ENCODE data around the gene CDK1. TPM values are rescaled to one million over a fixed set of nuclear protein-coding genes. Genes with fewer than 3 reads are reported as not detected.

Gene CDK1
- total and polyA plus RNA-seq, 9 donors, result 0.91 to 5.0 (median 3.6) TPM

DNA sequence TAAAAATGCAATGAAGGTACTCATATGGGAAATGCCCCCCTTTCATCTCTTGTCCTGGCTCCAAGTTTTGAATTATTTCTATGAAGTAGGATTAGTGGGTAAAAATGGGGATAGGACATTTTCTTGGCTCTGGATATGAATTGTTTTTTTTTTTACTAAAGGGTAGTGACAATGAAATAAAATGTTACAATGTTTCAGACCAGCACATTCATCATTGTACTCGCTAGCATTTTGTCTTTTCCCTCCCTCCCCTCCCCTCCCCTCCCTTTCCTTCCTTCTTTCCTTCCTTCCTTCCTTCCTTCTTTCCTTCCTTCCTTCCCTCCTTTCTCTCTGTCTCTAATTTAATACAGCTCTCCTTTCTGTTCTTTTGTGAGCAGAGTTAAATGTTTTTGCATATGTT, 64.4 kb downstream of the CDK1 start:
- no peaks in the 10 kb centered on the region for H3K4me1 ChIP-seq (ENCODE audit: insufficient read depth)
- H3K36me3 ChIP-seq, result no peaks in the 10 kb centered on the region
- DNase-seq, result no peak
- no peak for TF ChIP-seq EP300 (IDR thresholded peaks at IDR 0.05)
- no peak for TF ChIP-seq POLR2A (IDR thresholded peaks at IDR 0.05)
- no peak for TF ChIP-seq CTCF (IDR thresholded peaks at IDR 0.05)
- H3K27me3 ChIP-seq, result no peaks in the 10 kb centered on the region
- intact Hi-C loops (cut with DNase I), result no loop called here
- no peak overlapping the region for H3K27ac ChIP-seq
- H3K4me3 ChIP-seq, result no peak overlapping the region
- 91 to 100% (median 93%) methylated on average over 1 of the region's 1 CpG for WGBS, 3 donors
- H3K9me3 ChIP-seq, result no peaks in the 10 kb centered on the region

Other genes with a start within 250 kb of the CDK1 start
- gene RHOBTB1, start 165.7 kb downstream of the CDK1 start, total RNA-seq, result 10 to 100 TPM in 4 of 7 donors, 1 to 10 TPM in 3; 5.6 to 23.9 (median 13.0) TPM
- gene RHOBTB1, start 165.7 kb downstream of the CDK1 start, polyA plus RNA-seq, result 10 to 100 TPM; 12.0 to 22.3 TPM